Fibroblast of the aortic adventitia (primary cell): ENCODE measurements around the gene CFAP77. TPM values are rescaled to one million over a fixed set of nuclear protein-coding genes. Genes with fewer than 3 reads are reported as not detected.
"Not testable (repeated sequence)": the region's sequence is repeated elsewhere in the genome, so short reads cannot be mapped to it uniquely, and the experiment has no call there.

ENCODE experiments used
- DNase-seq: peaks from one replicate; pipeline ENCODE4 v3.0.0-alpha.2; 2010; ENCODE audit warnings: low read depth
- H3K4me3 ChIP-seq: 2 replicates; pipeline ENCODE4 v1.5.1; 2011; ENCODE audit warnings: low read depth, mild to moderate bottlenecking, control low read depth, low read length, moderate library complexity
- total RNA-seq: library from RNA; depleted of rRNA; stranded (reverse); fragments of >200 nt; gene quantifications from 2 replicates; pipeline ENCODE4 v1.2.3, GENCODE V29; 2012; ENCODE audit warnings: low replicate concordance
- TF ChIP-seq, protein P1 (sequence below): IDR thresholded peaks from 2 replicates; pipeline ENCODE4 v1.5.1; 2011; ENCODE audit warnings: mild to moderate bottlenecking, low read length, control low read depth, inconsistent platforms; ENCODE audit not compliant: insufficient read depth

The CFAP77 gene
- total RNA-seq, 1 donor = not detected

- TF ChIP-seq, protein P1, sequence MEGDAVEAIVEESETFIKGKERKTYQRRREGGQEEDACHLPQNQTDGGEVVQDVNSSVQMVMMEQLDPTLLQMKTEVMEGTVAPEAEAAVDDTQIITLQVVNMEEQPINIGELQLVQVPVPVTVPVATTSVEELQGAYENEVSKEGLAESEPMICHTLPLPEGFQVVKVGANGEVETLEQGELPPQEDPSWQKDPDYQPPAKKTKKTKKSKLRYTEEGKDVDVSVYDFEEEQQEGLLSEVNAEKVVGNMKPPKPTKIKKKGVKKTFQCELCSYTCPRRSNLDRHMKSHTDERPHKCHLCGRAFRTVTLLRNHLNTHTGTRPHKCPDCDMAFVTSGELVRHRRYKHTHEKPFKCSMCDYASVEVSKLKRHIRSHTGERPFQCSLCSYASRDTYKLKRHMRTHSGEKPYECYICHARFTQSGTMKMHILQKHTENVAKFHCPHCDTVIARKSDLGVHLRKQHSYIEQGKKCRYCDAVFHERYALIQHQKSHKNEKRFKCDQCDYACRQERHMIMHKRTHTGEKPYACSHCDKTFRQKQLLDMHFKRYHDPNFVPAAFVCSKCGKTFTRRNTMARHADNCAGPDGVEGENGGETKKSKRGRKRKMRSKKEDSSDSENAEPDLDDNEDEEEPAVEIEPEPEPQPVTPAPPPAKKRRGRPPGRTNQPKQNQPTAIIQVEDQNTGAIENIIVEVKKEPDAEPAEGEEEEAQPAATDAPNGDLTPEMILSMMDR = no peak
- no peak for DNase-seq
- H3K4me3 ChIP-seq = no peak overlapping the region
Measured at GRCh38 chr9:132556235-132556634, 146.2 kb downstream of the CFAP77 start.

GRCh38 chr9:132556714-132557113 lies 146.7 kb downstream of the CFAP77 start:
- no peak overlapping the region for H3K4me3 ChIP-seq
- TF ChIP-seq, protein P1 = no peak
- no peak for DNase-seq

GRCh38 chr9:132557159-132557558 lies 147.1 kb downstream of the CFAP77 start:
- H3K4me3 ChIP-seq = no peak overlapping the region
- no peak for DNase-seq
- TF ChIP-seq, protein P1 = no peak

DNA sequence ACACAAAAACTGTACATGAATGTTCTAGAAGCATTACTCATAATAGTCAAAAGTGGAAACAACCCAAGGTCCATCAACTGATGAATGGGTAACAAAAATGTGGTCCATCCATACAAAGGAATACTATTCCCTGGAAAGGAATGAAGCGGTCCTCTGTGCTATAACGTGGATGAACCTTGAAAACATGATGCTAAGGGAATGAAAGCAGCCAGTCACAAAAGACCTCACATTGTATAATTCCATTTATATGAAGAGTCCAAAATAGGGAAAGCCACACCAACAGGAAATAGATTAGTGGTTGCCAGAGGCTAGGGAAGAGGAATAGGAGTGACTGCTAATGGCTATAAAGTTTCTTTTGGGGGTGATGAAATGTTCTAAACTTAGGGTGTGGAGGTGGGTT lies 149.7 kb downstream of the CFAP77 start:
- no peak for DNase-seq

DNA sequence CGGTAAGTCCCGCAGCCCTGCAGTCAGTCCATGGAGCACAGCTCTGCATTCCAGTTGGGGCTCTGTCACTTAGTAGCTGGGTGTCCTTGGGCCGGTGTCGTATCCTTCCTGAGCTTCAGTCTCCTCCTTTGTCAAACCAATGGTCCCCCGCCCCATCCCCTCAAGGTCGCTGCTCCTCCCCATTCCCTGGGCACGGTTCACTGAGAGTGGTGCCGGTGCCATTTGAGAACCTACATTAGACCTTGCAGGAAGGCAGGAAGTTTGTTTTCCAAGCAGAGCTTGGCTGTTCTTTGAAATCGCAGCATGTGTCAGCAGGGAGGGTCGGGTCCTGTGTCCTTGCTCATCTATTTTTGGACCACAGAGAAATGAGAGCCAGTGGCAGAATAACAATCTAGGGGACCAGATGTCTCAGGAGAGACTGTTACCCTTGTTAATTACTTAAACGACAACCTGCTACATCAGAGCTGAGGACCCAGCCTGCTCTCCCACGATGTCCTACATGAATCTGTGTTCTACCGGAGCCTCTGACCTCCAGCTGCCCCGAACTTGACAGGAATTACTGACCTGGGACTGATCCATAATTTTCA lies 150.7 kb downstream of the CFAP77 start:
- H3K4me3 ChIP-seq = no peak overlapping the region
- TF ChIP-seq, protein P1 = no peak
- no peak for DNase-seq

More for the DNA sequence above, 149.7 kb downstream of the CFAP77 start:
- TF ChIP-seq, protein P1 = no peak
- no peak overlapping the region for H3K4me3 ChIP-seq

GRCh38 chr9:132562306-132562573 lies 152.2 kb downstream of the CFAP77 start:
- TF ChIP-seq, protein P1 = no peak
- H3K4me3 ChIP-seq = no peak overlapping the region
- DNase-seq = no peak

DNA sequence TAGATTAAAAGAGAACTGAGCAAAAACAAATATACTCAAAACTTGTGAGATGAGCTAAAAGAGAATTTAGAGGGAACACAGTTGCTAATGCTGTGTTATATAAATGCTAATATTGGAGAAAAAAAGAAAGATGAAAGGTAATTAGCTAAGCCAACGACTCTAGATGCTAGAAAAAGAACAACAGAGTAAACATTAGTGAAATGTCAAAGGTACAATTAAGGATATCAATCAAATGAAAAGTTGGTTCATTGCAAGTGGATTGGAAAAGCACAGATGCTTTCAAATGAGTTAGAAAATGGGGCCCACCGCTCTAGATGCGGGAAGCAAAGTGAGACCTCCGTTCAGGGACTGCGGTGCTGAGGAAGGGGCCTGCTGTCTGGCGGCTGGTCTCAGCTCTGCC lies 154.5 kb downstream of the CFAP77 start:
- no peak overlapping the region for H3K4me3 ChIP-seq
- DNase-seq = no peak
- TF ChIP-seq, protein P1 = no peak

DNA sequence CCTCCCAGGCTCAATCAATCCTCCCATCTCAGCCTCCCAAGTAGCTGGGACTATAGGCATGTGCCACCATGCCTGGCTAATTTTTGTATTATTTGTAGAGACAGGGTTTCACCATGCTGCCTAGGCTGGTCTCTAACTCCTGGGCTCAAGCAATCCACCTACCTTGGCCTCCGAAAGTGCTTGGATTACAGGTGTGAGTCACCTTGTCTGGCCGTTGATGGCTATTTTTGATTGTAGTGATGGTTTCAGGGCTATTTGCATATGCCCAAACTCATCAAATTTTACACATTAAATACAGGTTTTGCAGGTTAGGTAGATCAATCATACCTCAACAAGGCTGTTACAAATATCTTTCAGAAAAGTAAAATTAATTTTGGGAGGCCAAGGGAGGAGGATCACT lies 158.8 kb downstream of the CFAP77 start:
- H3K4me3 ChIP-seq, DNase-seq: not testable (repeated sequence)
